GM21529 (cell line): ENCODE results near the gene PCDHGC3.
A peak's percentile ranks its signal among the peaks of the same experiment; 100 is the strongest.

Source experiments
- ATAC-seq: cut with Tn5 transposase; IDR thresholded peaks from one replicate; pipeline ENCODE4 v1.9.1; 2021; ENCODE audit not compliant: unreplicated experiment

PCDHGC3 gene

GRCh38 chr5:141519605-141520565, 44.1 kb downstream of the PCDHGC3 start:
- no peak for ATAC-seq

- no peak for ATAC-seq
Measured at GRCh38 chr5:141521244-141521781, 45.5 kb downstream of the PCDHGC3 start.

- ATAC-seq: no peak
Measured at GRCh38 chr5:141522301-141522700, 46.5 kb downstream of the PCDHGC3 start.

- ATAC-seq: no peak
Measured at GRCh38 chr5:141523991-141524390, 48.2 kb downstream of the PCDHGC3 start.

- peak; percentile 63 for ATAC-seq
Measured at GRCh38 chr5:141524604-141525597, 49.1 kb downstream of the PCDHGC3 start.

GRCh38 chr5:141525653-141526052, 49.9 kb downstream of the PCDHGC3 start:
- ATAC-seq: no peak

- ATAC-seq: no peak
Measured at GRCh38 chr5:141527426-141527825, 51.7 kb downstream of the PCDHGC3 start.
